Smooth muscle cell (in vitro differentiated cells): Measurements from ENCODE around the gene MPPED1. TPM values are rescaled to one million over a fixed set of nuclear protein-coding genes. Genes with fewer than 3 reads are reported as not detected.

ENCODE experiments used
- DNase-seq: peaks from one replicate; lab custom pipeline; 2025; ENCODE audit not compliant: unreplicated experiment; lab: John Stamatoyannopoulos, UW
- H2AFZ ChIP-seq: fragments of 200-600 bp; sonication (generic); 2 replicates; pipeline ENCODE4 v1.6.0; 2016; ENCODE audit warnings: antibody characterized with exemption, low read depth, mild to moderate bottlenecking
- H3F3A ChIP-seq: fragments of 200-600 bp; sonication (generic); 2 replicates; pipeline ENCODE4 v1.6.0; 2017; ENCODE audit warnings: antibody characterized with exemption, low read depth
- H3K27ac ChIP-seq: fragments of 200-600 bp; sonication (generic); 2 replicates; pipeline ENCODE4 v1.5.1; 2016; ENCODE audit warnings: low read depth, mild to moderate bottlenecking
- H3K27me3 ChIP-seq: fragments of 200-600 bp; sonication (generic); 2 replicates; pipeline ENCODE4 v1.6.1; 2016; ENCODE audit warnings: low read depth, mild to moderate bottlenecking
- H3K36me3 ChIP-seq: fragments of 200-600 bp; sonication (generic); 2 replicates; pipeline ENCODE4 v1.5.1; 2016; ENCODE audit warnings: low read depth
- H3K4me1 ChIP-seq: fragments of 200-600 bp; sonication (generic); 2 replicates; pipeline ENCODE4 v1.5.1; 2016; ENCODE audit warnings: low read depth
- H3K4me2 ChIP-seq: fragments of 200-600 bp; sonication (generic); 2 replicates; pipeline ENCODE4 v1.6.0; 2016; ENCODE audit warnings: mild to moderate bottlenecking
- H3K4me3 ChIP-seq: fragments of 200-600 bp; sonication (generic); 2 replicates; pipeline ENCODE4 v1.5.1; 2016; ENCODE audit warnings: mild to moderate bottlenecking
- H3K79me2 ChIP-seq: fragments of 200-600 bp; sonication (generic); 2 replicates; pipeline ENCODE4 v1.6.0; 2016; ENCODE audit warnings: low read depth, mild to moderate bottlenecking
- H3K9ac ChIP-seq: fragments of 200-600 bp; sonication (generic); 2 replicates; pipeline ENCODE4 v1.6.0; 2016; ENCODE audit warnings: low read depth
- H3K9me3 ChIP-seq: fragments of 200-600 bp; sonication (generic); replicated peaks from 2 replicates; pipeline ENCODE4 v1.5.1; 2016; ENCODE audit warnings: low read depth
- H4K20me1 ChIP-seq: fragments of 200-600 bp; sonication (generic); 2 replicates; pipeline ENCODE4 v1.6.0; 2016; ENCODE audit warnings: low read depth
- CTCF ChIP-seq: fragments of 200-600 bp; sonication (generic); IDR thresholded peaks from 2 replicates; pipeline ENCODE4 v1.5.1; 2017; ENCODE audit warnings: borderline replicate concordance, mild to moderate bottlenecking, antibody characterized with exemption; ENCODE audit not compliant: insufficient read depth, poor library complexity, severe bottlenecking
- WGBS: methylation state at CpG from one replicate; pipeline ENCODE4 v1.1.7; 2016; ENCODE audit warnings: low lambda C conversion rate; 5-methylcytosine and 5-hydroxymethylcytosine counted together
- polyA plus RNA-seq: library from polyadenylated mRNA; unstranded; fragments of >200 nt; fragmentation: Nextera tagmentation; extraction: Ambion mirVana; gene quantifications from 2 replicates; pipeline ENCODE4 v1.2.1, GENCODE V29; 2016
- total RNA-seq: library from RNA; depleted of rRNA; stranded (reverse); fragments of >200 nt; gene quantifications from 2 replicates; pipeline ENCODE4 v1.2.3, GENCODE V29; 2014

MPPED1 gene
- total and polyA plus RNA-seq, 2 experiments from 2014 or later: not detected

- DNase-seq: no peak
- Histone ChIP-seq H3F3A (no peaks in the 10 kb centered on the region), H3K4me3 (no peak overlapping the region), H4K20me1 (no peaks in the 10 kb centered on the region), H3K9ac (no peak overlapping the region), H3K4me2 (no peak overlapping the region), H3K9me3 (no peaks in the 10 kb centered on the region), H3K36me3 (no peaks in the 10 kb centered on the region), H3K4me1 (peaks cover 16% of the 10 kb centered on the region), H3K79me2 (no peaks in the 10 kb centered on the region), H3K27ac (no peak overlapping the region), H3K27me3 (peaks cover 57% of the 10 kb centered on the region), H2AFZ (no peak overlapping the region)
- TF ChIP-seq CTCF: no peak
- WGBS: 87% methylated on average over 4 of the region's 4 CpGs
Measured at GRCh38 chr22:43409800-43410199, 2.0 kb upstream of the MPPED1 start.

- H3K27me3 ChIP-seq: peaks cover 72% of the 10 kb centered on the region
Measured at GRCh38 chr22:43411040-43411868, 560 bp upstream of the MPPED1 start.

GRCh38 chr22:43412808-43413795 lies 1.3 kb downstream of the MPPED1 start:
- Histone ChIP-seq H2AFZ (no peak overlapping the region), H3K27me3 (peaks cover 81% of the 10 kb centered on the region), H3F3A (no peaks in the 10 kb centered on the region), H3K9me3 (no peaks in the 10 kb centered on the region), H3K4me3 (no peak overlapping the region), H3K79me2 (no peaks in the 10 kb centered on the region), H3K27ac (no peak overlapping the region), H4K20me1 (no peaks in the 10 kb centered on the region), H3K4me1 (peaks cover 21% of the 10 kb centered on the region), H3K9ac (no peak overlapping the region), H3K36me3 (no peaks in the 10 kb centered on the region), H3K4me2 (no peak overlapping the region)
- DNase-seq: no peak
- 76% methylated on average over 26 of the region's 26 CpGs for WGBS
- TF ChIP-seq CTCF: no peak

More at GRCh38 chr22:43411040-43411868, 560 bp upstream of the MPPED1 start:
- no peaks in the 10 kb centered on the region for H4K20me1 ChIP-seq
- no peak overlapping the region for H3K4me2 ChIP-seq
- H3K79me2 ChIP-seq: no peaks in the 10 kb centered on the region
- no peak overlapping the region for H2AFZ ChIP-seq
- no peaks in the 10 kb centered on the region for H3K9me3 ChIP-seq
- no peaks in the 10 kb centered on the region for H3F3A ChIP-seq
- no peak for TF ChIP-seq CTCF
- no peak overlapping the region for H3K27ac ChIP-seq
- 30% methylated on average over 45 of the region's 83 CpGs for WGBS
- H3K36me3 ChIP-seq: no peaks in the 10 kb centered on the region
- H3K4me1 ChIP-seq: peaks cover 16% of the 10 kb centered on the region
- no peak overlapping the region for H3K9ac ChIP-seq
- no peak overlapping the region for H3K4me3 ChIP-seq
- DNase-seq: no peak
